GM18951 (cell line): ENCODE measurements around the gene NAIF1.
"Not testable (repeated sequence)": the region's sequence is repeated elsewhere in the genome, so short reads cannot be mapped to it uniquely, and the experiment has no call there.

Source experiments
- POLR2A ChIP-seq: IDR thresholded peaks from 4 replicates; pipeline ENCODE4 v1.6.1; 2011; ENCODE audit warnings: mild to moderate bottlenecking; ENCODE audit not compliant: insufficient read length, insufficient read depth; ENCODE audit errors: extremely low read depth
- in situ Hi-C: fragments of 300-500 bp; cut with MboI; formaldehyde crosslinking; loops from one replicate; pipeline ENCODE4 v1.12.0; 2022; ENCODE audit warnings: low sequenced_read_pairs, mixed read lengths, inconsistent platforms; ENCODE audit not compliant: unreplicated experiment

NAIF1 gene

GRCh38 chr9:128024761-128025308, 42.3 kb downstream of the NAIF1 start:
- in situ Hi-C loops, result no loop called here
- TF ChIP-seq POLR2A, result no peak

GRCh38 chr9:128023671-128024070, 43.4 kb downstream of the NAIF1 start:
- in situ Hi-C loops, result not testable (repeated sequence)

DNA sequence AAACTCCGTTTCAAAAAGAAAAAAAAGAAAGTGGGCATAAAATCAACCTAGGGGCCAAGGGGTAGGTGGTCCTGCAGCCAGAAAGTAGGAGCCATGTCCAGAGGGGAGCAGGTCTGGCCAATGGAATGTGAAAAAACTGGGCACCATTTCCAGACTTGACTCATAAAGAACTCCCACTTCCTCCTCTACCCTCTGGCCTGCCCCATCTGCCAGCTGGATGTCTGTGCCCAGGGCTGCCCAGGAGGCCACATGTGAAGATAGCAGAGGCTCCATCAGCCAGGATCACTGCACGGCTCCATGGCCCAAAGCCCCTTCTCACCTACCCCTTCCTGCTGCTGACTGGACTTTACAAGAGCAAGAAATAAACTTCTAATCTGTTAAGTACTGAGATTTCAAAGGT, 44.2 kb downstream of the NAIF1 start:
- in situ Hi-C loops, result no loop called here
- no peak for TF ChIP-seq POLR2A

DNA sequence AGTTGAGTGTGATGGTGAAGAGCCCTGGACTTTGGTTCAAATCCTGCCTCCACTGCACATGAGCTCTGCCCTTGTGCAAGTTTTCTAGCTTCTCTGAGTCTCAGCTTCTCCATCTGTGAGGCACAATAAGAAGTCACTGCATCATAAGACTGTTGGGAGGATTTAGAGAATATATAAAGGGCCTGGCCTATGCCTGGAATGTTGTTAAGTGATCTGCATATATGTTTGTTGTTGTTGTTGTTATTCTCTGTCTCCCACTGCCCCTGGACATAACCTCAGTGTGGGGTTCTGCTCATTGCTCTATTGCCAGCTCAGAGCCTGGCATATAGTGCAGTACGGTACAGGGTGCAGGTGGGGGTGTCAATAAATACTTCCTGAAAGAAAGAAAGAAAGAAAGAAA, 46.0 kb downstream of the NAIF1 start:
- no peak for TF ChIP-seq POLR2A
- in situ Hi-C loops, result no loop called here

DNA sequence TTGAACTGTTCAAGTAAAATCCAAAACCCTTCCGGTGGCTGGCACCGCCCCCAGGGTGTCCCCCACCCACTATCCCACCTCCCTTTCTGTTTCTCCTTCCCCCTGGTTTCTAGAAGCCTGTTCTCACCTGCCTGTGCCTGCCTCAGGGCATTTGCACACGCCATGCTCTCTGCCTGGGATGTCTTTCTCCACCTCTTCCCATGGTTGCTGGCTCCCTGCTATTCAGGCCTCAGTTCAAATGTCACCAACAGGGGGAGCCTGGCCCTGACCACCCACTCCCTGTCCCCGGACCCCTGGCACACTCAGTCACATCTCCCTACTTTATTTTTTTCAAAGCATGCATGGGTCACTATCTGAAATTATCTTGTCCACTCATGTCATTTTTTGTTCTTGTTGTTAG, 46.4 kb downstream of the NAIF1 start:
- no peak for TF ChIP-seq POLR2A
- in situ Hi-C loops, result no loop called here

DNA sequence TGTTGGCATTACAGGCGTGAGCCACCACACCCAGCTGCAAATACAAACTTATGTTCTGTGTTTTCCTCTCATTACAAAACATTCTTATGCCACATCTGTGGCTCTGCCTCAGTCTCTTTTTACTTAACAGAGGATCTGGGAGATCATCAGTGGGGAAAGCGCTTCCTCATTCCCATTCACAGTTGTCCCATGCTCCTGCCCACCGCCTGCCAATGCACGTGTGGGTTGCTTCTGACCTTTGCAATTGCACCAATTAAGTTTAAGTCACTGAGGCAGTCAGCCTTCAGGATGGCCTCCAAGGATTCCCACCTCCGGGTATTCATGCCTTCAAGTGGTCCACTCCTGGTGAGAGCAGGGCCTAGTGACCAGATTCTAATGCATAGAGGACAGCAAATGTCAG, 51.4 kb downstream of the NAIF1 start:
- TF ChIP-seq POLR2A, result no peak
- in situ Hi-C loops, result no loop called here
